Thymus (tissue), 11 donors: ENCODE measurements around the gene MUC12. TPM values are rescaled to one million over a fixed set of nuclear protein-coding genes. Genes with fewer than 3 reads are reported as not detected.
"Not testable (repeated sequence)": the region's sequence is repeated elsewhere in the genome, so short reads cannot be mapped to it uniquely, and the experiment has no call there.

Source experiments
- DNase-seq, 9 donors: peaks; one replicate each; pipeline ENCODE4 v3.0.0-alpha.2; 2013; ENCODE audit warnings: low spot score in 9 of 9, low read depth in 6 of 9, missing footprints in 1 of 9
- H3K27ac ChIP-seq, 2 donors: one replicate each; pipeline ENCODE4 v1.5.1; 2013; ENCODE audit warnings: control low read depth in 1 of 2, low read depth in 1 of 2, low read length in 1 of 2, mild to moderate bottlenecking in 1 of 2, moderate library complexity in 1 of 2
- H3K27me3 ChIP-seq, 2 donors: one replicate each; pipeline ENCODE4 v1.5.1; 2013; ENCODE audit warnings: low read length in 1 of 2; ENCODE audit not compliant: control insufficient read depth in 2 of 2, insufficient read depth in 1 of 2
- H3K36me3 ChIP-seq, 2 donors: one replicate each; pipeline ENCODE4 v1.5.1; 2013; ENCODE audit warnings: low read length in 1 of 2, mild to moderate bottlenecking in 1 of 2, moderate library complexity in 1 of 2; ENCODE audit not compliant: control insufficient read depth in 2 of 2, insufficient read depth in 2 of 2
- H3K4me1 ChIP-seq, 2 donors: one replicate each; pipeline ENCODE4 v1.5.1; 2013; ENCODE audit warnings: low read length in 2 of 2; ENCODE audit not compliant: control insufficient read depth in 2 of 2, insufficient read depth in 2 of 2
- H3K4me3 ChIP-seq, 2 donors: one replicate each; pipeline ENCODE4 v1.5.1; 2013; ENCODE audit warnings: low read length in 2 of 2, control low read depth in 1 of 2, mild to moderate bottlenecking in 1 of 2
- H3K9me3 ChIP-seq, 2 donors: one replicate each; pipeline ENCODE4 v1.5.1; 2013; ENCODE audit warnings: low read length in 1 of 2, mild to moderate bottlenecking in 1 of 2; ENCODE audit not compliant: control insufficient read depth in 2 of 2, insufficient read depth in 1 of 2
- WGBS: extraction: QIAGEN DNeasy Blood & Tissue Kit; methylation state at CpG from one replicate; pipeline ENCODE4 v1.1.7; 2013; 5-methylcytosine and 5-hydroxymethylcytosine counted together
- polyA plus RNA-seq: library from polyadenylated mRNA; stranded (reverse); fragments of 200-250 nt; gene quantifications from one replicate; pipeline ENCODE4 v1.2.3, GENCODE V29; 2013
- total RNA-seq: library from RNA; stranded (reverse); fragments of 120-200 nt; gene quantifications from one replicate; pipeline ENCODE4 v1.2.4, GENCODE V29; 2013
- donor health status: healthy.

Gene MUC12
- total and polyA plus RNA-seq, 2 donors = 0.57 to 1.4 TPM

- not testable (repeated sequence) for H3K4me3 ChIP-seq, H3K4me1 ChIP-seq, DNase-seq, H3K9me3 ChIP-seq, H3K27me3 ChIP-seq, H3K27ac ChIP-seq, H3K36me3 ChIP-seq
- 91% methylated on average over 5 of the region's 10 CpGs for WGBS
Measured at GRCh38 chr7:100998530-100998929, 29.2 kb downstream of the MUC12 start.

- not testable (repeated sequence) for DNase-seq, H3K36me3 ChIP-seq, H3K9me3 ChIP-seq, H3K27me3 ChIP-seq, H3K4me3 ChIP-seq, H3K4me1 ChIP-seq, H3K27ac ChIP-seq
- WGBS = no CpG with 5 or more reads among the region's 9 CpGs
Measured at GRCh38 chr7:100999334-100999733, 30.0 kb downstream of the MUC12 start.

DNA sequence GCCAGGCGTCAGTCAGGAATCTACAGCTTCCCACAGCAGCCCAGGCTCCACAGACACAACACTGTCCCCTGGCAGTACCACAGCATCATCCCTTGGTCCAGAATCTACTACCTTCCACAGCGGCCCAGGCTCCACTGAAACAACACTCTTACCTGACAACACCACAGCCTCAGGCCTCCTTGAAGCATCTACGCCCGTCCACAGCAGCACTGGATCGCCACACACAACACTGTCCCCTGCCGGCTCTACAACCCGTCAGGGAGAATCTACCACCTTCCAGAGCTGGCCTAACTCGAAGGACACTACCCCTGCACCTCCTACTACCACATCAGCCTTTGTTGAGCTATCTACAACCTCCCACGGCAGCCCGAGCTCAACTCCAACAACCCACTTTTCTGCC lies 30.7 kb downstream of the MUC12 start:
- not testable (repeated sequence) for H3K36me3 ChIP-seq, DNase-seq, H3K4me3 ChIP-seq, H3K27me3 ChIP-seq, H3K4me1 ChIP-seq, H3K27ac ChIP-seq, H3K9me3 ChIP-seq
- 88% methylated on average over 10 of the region's 10 CpGs for WGBS

DNA sequence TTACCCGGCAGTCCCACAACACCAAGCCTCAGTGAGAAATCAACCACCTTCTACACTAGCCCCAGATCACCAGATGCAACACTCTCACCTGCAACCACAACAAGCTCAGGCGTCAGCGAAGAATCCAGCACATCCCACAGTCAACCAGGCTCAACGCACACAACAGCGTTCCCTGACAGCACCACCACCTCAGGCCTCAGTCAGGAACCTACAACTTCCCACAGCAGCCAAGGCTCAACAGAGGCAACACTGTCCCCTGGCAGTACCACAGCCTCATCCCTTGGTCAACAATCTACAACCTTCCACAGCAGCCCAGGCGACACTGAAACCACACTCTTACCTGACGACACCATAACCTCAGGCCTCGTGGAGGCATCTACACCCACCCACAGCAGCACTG lies 33.0 kb downstream of the MUC12 start:
- not testable (repeated sequence) for H3K4me1 ChIP-seq, H3K9me3 ChIP-seq, H3K36me3 ChIP-seq, H3K4me3 ChIP-seq, H3K27me3 ChIP-seq, DNase-seq, H3K27ac ChIP-seq
- WGBS = 98% methylated on average over 2 of the region's 8 CpGs

DNA sequence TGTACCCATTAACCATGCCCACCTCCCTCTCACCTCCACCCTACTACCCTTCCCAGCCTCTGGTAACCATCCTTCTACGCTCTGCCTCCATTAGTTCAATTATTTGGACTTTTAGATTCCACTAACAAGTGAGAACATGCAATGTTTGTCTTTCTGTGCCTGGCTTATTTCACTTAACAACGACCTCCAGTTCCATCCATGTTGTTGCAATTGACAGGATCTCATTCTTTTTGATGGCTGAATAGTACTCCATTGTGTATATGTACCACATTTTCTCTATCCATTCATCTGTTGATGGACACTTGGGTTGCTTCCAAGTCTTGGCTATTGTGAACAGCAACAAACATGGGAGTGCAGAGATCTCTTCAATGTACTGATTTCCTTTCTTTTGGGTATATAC lies 38.0 kb downstream of the MUC12 start:
- H3K4me3 ChIP-seq, H3K9me3 ChIP-seq, H3K36me3 ChIP-seq, H3K4me1 ChIP-seq, H3K27me3 ChIP-seq, DNase-seq, H3K27ac ChIP-seq: not testable (repeated sequence)
- 76% methylated on average over 2 of the region's 2 CpGs for WGBS

DNA sequence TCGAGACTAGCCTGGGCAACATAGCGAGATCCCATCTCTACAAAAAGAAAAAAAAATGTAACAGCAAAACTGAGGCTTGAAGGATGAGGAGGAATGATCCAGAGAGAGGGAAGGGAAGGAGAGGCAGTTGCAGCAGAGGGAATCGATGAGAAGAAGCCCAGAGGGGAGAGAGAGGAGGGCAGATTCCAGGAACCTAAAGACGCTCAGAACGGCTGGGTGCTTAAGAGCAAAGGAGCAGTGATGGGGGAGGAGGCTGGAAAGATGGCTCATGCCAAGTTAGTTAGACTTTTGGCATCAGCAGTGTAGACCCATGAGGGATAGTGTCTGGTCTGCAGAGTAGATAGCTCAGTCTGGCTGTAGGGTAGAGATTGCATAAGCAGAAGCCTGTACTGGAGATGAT lies 40.3 kb downstream of the MUC12 start:
- WGBS = 89% methylated on average over 5 of the region's 5 CpGs

DNA sequence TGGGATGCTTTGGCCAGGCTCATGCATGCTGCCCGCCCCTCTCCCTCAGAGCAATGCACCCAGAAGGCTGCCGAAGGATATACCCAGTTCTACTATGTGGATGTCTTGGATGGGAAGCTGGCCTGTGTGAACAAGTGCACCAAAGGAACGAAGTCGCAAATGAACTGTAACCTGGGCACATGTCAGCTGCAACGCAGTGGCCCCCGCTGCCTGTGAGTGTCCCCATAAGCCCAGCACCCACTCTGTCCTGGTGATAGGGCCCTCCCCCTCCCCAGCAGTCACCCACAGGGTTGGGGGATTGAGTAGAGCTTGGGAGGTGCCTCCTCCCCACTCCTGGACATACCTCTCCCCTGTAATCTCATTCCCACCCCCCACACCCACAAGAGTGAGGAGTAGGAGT lies 43.6 kb downstream of the MUC12 start:
- Histone ChIP-seq H3K27me3 (peaks cover 0 to 22% of the 10 kb centered on the region in 2 donors), H3K9me3 (no peaks in the 10 kb centered on the region), H3K4me3 (no peak overlapping the region), H3K4me1 (peaks cover 0 to 6% of the 10 kb centered on the region in 2 donors), H3K36me3 (no peaks in the 10 kb centered on the region), H3K27ac (no peak overlapping the region)
- no peak for DNase-seq
- 94% methylated on average over 6 of the region's 6 CpGs for WGBS

More for the DNA sequence above, 40.3 kb downstream of the MUC12 start:
- H3K27ac ChIP-seq = no peak overlapping the region
- no peaks in the 10 kb centered on the region for H3K9me3 ChIP-seq
- H3K4me1 ChIP-seq = no peaks in the 10 kb centered on the region
- no peaks in the 10 kb centered on the region for H3K36me3 ChIP-seq
- no peak for DNase-seq
- no peak overlapping the region for H3K4me3 ChIP-seq
- no peaks in the 10 kb centered on the region for H3K27me3 ChIP-seq

DNA sequence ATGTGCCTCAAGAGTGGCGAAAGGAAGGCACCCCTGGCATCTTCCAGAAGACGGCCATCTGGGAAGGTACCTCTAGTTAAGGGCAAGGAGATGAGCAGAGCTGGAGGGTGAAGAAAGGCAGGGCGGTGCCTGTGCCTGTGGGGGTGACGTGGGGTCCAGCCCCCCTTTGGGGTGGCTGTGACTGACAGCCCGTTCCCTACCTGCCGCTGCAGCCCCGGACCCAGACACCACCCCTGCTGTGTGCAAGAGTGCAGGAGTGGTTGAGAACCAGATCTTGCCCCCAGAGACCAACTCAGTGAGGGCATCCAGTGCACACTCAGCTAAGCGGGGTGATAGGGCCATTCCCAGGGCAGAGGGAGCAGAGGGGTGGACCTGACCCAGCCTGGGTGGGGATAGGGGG lies 46.3 kb downstream of the MUC12 start:
- DNase-seq = no peak
- WGBS = 87% methylated on average over 8 of the region's 8 CpGs

DNA sequence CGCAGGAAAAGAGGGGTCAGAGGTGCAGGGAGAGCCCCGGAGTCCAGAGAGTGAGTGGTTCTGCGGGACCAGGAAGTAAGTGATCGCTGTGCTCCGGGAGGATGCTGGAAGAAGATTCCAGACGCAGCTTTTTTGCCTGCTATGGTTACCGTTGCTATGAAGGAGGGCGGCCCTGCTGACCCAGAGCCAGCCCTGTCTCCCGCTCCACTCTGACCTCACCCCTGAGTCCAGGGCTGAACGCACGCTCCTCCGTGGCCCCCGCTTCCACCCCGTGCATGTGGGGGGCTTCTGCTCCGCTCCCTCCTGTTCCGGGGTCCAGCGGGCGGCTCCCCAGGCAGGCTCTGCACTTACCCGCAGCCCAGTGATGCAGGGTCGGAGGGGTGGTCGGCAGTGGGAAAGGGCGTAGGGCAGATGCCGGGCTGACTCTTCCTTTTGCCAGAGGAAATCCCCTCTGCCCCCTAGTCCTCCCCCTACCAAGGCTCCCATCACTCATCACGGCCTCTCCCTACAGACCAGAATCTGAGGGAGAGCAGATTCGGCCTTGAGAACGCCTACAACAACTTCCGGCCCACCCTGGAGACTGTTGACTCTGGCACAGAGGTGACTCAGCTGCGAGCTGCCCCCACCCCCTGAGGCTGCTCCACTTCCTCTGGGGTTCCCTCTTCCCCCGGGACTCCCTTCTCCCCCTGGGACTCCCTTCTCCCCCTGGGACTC lies 47.9 kb downstream of the MUC12 start:
- Histone ChIP-seq H3K27ac (peak overlapping the region in 1 of 2 donors; percentile 37), H3K4me3 (peak overlapping the region; percentile 50 to 65), H3K36me3 (no peaks in the 10 kb centered on the region)

More for the DNA sequence above, 46.3 kb downstream of the MUC12 start:
- Histone ChIP-seq H3K27ac (no peak overlapping the region), H3K36me3 (no peaks in the 10 kb centered on the region), H3K4me3 (no peak overlapping the region), H3K4me1 (peaks cover 0 to 6% of the 10 kb centered on the region in 2 donors), H3K27me3 (peaks cover 0 to 36% of the 10 kb centered on the region in 2 donors), H3K9me3 (no peaks in the 10 kb centered on the region)

More for the DNA sequence above, 47.9 kb downstream of the MUC12 start:
- Histone ChIP-seq H3K4me1 (peaks cover 0 to 6% of the 10 kb centered on the region in 2 donors), H3K27me3 (peaks cover 0 to 38% of the 10 kb centered on the region in 2 donors), H3K9me3 (no peaks in the 10 kb centered on the region)
- 2% methylated on average over 29 of the region's 29 CpGs for WGBS
- peak in 5 of 9 donors; percentile 21 to 65 (median 26) for DNase-seq
